Tibial nerve (tissue), 4 donors: Measurements from ENCODE around the gene CACNA1B. TPM values are rescaled to one million over a fixed set of nuclear protein-coding genes. Genes with fewer than 3 reads are reported as not detected.

ENCODE experiments used
- DNase-seq, 2 donors: peaks; one replicate each; pipeline ENCODE4 v3.0.0-alpha.2; 2019; ENCODE audit warnings: low spot score in 2 of 2
- H3K27ac ChIP-seq, 4 donors: fragments of 200-600 bp; sonication (generic) in 3 of 4; one replicate each; pipeline ENCODE4 v1.5.1; 2017 to 2019; ENCODE audit warnings: mild to moderate bottlenecking in 1 of 4
- H3K27me3 ChIP-seq, 2 donors: fragments of 200-600 bp; sonication (generic) in 1 of 2; one replicate each; pipeline versions ENCODE4 v1.5.1 to v1.6.0; 2017 to 2019
- H3K36me3 ChIP-seq, 3 donors: fragments of 200-600 bp; sonication (generic); one replicate each; pipeline ENCODE4 v1.5.1; 2018 to 2019
- H3K4me1 ChIP-seq, 4 donors: fragments of 200-600 bp; sonication (generic) in 3 of 4; one replicate each; pipeline ENCODE4 v1.5.1; 2017 to 2019
- H3K4me3 ChIP-seq, 4 donors: fragments of 200-600 bp; sonication (generic) in 3 of 4; one replicate each; pipeline ENCODE4 v1.5.1; 2017 to 2019; ENCODE audit warnings: mild to moderate bottlenecking in 1 of 4, moderate library complexity in 1 of 4
- H3K9me3 ChIP-seq, 4 donors: fragments of 200-600 bp; sonication (generic) in 3 of 4; one replicate each; pipeline ENCODE4 v1.5.1; 2017 to 2019
- EP300 ChIP-seq, 2 donors: sonication (generic); formaldehyde crosslinking; IDR thresholded peaks; one replicate each; pipeline ENCODE4 v1.6.1; 2017; ENCODE audit warnings: antibody characterized with exemption in 2 of 2, mild to moderate bottlenecking in 1 of 2
- POLR2A ChIP-seq, 2 donors: fragments of 450-650 bp; IDR thresholded peaks; one replicate each; pipeline ENCODE4 v1.6.1; 2017; ENCODE audit warnings: antibody characterized with exemption in 2 of 2, mild to moderate bottlenecking in 2 of 2, moderate library complexity in 2 of 2
- WGBS, 2 donors: methylation state at CpG; one replicate each; pipeline ENCODE4 v1.1.5; 2018; 5-methylcytosine and 5-hydroxymethylcytosine counted together
- total RNA-seq, 4 donors: library from RNA; depleted of rRNA; stranded (reverse); fragments of >200 nt; gene quantifications; one replicate each; pipeline ENCODE4 v1.1.0, GENCODE V29; 2016
- TF ChIP-seq, protein P1 (sequence below), 5 experiments: fragments of 200-600 bp in 3 of 5; fragments of 450-650 bp in 2 of 5; sonication (generic) in 3 of 5; IDR thresholded peaks; one replicate each; pipeline ENCODE4 v1.5.1; 2016 to 2019; ENCODE audit warnings: antibody characterized with exemption in 5 of 5, mild to moderate bottlenecking in 3 of 5, moderate library complexity in 2 of 5

Gene CACNA1B
- total RNA-seq, 4 donors from 2014 or later, result under 0.01 TPM; not detected in 2

DNA sequence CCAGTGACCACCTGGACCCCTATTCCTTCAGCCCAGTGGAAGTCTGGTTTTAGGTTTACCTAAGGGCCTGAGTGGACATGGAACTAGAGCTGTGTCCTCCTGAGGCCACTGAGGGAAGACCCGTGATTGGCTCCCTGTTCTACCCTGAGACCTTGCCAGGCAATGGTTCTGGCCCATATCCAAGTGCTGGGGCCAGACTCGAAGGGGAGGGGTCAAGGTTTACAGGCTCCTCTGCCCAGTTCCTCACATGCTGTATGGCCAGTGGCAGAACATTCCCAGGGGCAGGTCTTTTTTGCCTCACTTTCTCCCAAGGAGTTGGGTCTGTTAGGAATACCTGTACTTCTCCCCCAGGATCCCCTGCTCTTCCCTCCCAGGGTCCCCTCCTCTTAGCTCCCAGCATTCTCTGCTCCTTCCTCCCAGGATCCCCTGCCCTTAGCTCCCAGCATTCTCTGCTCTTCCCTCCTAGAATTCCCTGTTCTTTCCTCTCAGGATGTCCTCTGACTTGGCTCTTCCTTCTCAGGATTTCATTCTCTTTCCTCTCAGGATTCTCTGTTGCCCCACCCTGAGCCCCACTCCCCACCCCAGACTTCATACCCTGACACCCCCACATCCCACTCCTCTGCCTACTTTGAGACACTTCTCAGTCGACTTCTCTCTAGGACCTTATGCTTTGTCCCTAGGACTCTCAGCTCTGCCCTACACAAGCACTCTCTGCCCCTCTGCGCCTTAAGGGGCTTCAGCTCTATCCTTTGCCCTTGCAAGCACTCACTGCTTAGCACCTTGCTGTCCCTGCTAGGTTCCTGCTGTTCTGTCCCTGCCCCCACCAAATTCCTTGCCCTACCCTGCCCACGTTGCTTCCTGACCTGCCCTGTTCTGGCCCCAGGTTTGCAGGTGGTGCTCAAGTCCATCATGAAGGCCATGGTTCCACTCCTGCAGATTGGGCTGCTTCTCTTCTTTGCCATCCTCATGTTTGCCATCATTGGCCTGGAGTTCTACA is 36.5 kb downstream of the CACNA1B start:
- no peak for DNase-seq
- H3K36me3 ChIP-seq, result no peaks in the 10 kb centered on the region

DNA sequence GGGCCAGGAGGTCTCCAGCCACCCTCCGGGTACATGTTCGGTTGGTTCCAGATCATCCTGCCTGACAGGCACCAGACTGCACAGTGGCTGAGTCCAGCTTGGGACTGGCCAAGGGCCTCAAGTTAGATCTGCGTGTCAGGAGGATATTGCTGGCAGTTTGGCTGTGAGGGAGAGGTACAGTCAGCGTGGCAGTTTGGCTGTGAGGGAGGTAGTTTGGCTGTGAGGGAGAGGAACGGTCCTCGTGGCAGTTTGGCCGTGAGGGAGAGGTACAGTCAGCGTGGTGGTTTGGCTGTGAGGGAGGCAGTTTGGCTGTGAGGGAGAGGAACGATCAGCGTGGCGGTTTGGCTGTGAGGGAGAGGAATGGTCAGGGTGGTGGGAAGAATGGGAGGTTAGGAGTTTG is 39.0 kb downstream of the CACNA1B start:
- TF ChIP-seq EP300 (IDR thresholded peaks at IDR 0.05), result no peak
- no peak for TF ChIP-seq POLR2A (IDR thresholded peaks at IDR 0.05)
- TF ChIP-seq, protein P1, sequence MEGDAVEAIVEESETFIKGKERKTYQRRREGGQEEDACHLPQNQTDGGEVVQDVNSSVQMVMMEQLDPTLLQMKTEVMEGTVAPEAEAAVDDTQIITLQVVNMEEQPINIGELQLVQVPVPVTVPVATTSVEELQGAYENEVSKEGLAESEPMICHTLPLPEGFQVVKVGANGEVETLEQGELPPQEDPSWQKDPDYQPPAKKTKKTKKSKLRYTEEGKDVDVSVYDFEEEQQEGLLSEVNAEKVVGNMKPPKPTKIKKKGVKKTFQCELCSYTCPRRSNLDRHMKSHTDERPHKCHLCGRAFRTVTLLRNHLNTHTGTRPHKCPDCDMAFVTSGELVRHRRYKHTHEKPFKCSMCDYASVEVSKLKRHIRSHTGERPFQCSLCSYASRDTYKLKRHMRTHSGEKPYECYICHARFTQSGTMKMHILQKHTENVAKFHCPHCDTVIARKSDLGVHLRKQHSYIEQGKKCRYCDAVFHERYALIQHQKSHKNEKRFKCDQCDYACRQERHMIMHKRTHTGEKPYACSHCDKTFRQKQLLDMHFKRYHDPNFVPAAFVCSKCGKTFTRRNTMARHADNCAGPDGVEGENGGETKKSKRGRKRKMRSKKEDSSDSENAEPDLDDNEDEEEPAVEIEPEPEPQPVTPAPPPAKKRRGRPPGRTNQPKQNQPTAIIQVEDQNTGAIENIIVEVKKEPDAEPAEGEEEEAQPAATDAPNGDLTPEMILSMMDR (IDR thresholded peaks at IDR 0.05), result no peak
- Histone ChIP-seq H3K27ac (no peak overlapping the region), H3K27me3 (no peaks in the 10 kb centered on the region), H3K9me3 (no peaks in the 10 kb centered on the region), H3K4me1 (peaks cover 0 to 5% (median 0%) of the 10 kb centered on the region in 4 donors), H3K36me3 (no peaks in the 10 kb centered on the region), H3K4me3 (no peak overlapping the region)
- 75 to 76% methylated on average over 10 to 11 of the region's 11 CpGs for WGBS, 2 donors
- DNase-seq, result no peak

More for the DNA sequence above, 36.5 kb downstream of the CACNA1B start:
- Histone ChIP-seq H3K27me3 (no peaks in the 10 kb centered on the region), H3K9me3 (no peaks in the 10 kb centered on the region), H3K4me3 (no peak overlapping the region), H3K4me1 (peaks cover 0 to 5% (median 0%) of the 10 kb centered on the region in 4 donors), H3K27ac (no peak overlapping the region)
- 58 to 66% methylated on average over 4 of the region's 5 CpGs for WGBS, 2 donors
- TF ChIP-seq EP300 (IDR thresholded peaks at IDR 0.05), result no peak
- no peak for TF ChIP-seq POLR2A (IDR thresholded peaks at IDR 0.05)
- TF ChIP-seq, protein P1 (IDR thresholded peaks at IDR 0.05), result no peak

DNA sequence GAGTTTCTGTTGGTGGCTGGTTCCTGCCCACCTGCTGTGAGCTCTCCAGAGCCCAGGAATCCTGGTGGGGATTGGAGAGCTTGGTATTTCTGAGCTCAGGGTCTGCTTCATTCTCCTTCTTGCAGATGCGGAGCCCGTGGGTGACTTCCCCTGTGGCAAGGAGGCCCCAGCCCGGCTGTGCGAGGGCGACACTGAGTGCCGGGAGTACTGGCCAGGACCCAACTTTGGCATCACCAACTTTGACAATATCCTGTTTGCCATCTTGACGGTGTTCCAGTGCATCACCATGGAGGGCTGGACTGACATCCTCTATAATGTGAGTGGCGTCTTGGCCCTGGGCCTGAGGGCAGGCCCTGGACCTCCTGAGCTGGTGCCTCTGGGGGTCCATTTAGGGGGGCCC is 39.5 kb downstream of the CACNA1B start:
- Histone ChIP-seq H3K27me3 (no peaks in the 10 kb centered on the region), H3K27ac (no peak overlapping the region), H3K4me3 (no peak overlapping the region), H3K9me3 (no peaks in the 10 kb centered on the region), H3K4me1 (peaks cover 0 to 5% (median 0%) of the 10 kb centered on the region in 4 donors), H3K36me3 (no peaks in the 10 kb centered on the region)
- WGBS, 2 donors, result 85 to 91% methylated on average over 7 of the region's 8 CpGs
- DNase-seq, result no peak
- TF ChIP-seq EP300 (IDR thresholded peaks at IDR 0.05) (no peak), POLR2A (IDR thresholded peaks at IDR 0.05) (no peak)
- TF ChIP-seq, protein P1 (IDR thresholded peaks at IDR 0.05), result no peak

DNA sequence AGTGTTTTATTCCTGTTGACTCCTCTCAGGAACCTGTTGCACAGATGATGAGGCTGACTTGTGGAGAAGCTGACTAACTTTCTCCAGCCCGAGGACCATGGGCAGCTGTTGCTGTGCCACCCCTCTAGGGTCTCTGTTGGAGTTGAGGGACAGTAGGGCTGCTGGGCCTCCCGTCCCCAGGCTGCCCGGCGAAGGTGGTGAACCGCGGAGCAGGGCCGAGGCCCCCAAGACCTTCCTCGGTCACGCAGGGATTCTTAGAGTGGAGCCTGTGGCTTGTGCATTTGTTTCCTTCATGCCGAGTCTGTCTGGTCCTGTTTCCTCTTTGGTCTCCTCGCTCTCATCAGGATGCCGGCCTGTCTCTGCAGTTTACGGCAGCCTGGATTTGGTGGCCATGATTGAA is 40.2 kb downstream of the CACNA1B start:
- no peak overlapping the region for H3K27ac ChIP-seq
- WGBS, 2 donors, result 76 to 88% methylated on average over 13 of the region's 13 CpGs
- H3K36me3 ChIP-seq, result no peaks in the 10 kb centered on the region
- no peaks in the 10 kb centered on the region for H3K27me3 ChIP-seq
- DNase-seq, result no peak
- no peak overlapping the region for H3K4me3 ChIP-seq
- peaks cover 0 to 5% (median 0%) of the 10 kb centered on the region in 4 donors for H3K4me1 ChIP-seq
- TF ChIP-seq, protein P1 (IDR thresholded peaks at IDR 0.05), result no peak
- TF ChIP-seq EP300 (IDR thresholded peaks at IDR 0.05) (no peak), POLR2A (IDR thresholded peaks at IDR 0.05) (no peak)
- H3K9me3 ChIP-seq, result no peaks in the 10 kb centered on the region
